HG03520 (cell line): ENCODE data around the gene SRGAP1.

Experiments
- ATAC-seq: cut with Tn5 transposase; IDR thresholded peaks from one replicate; pipeline ENCODE4 v1.9.1; 2021; ENCODE audit warnings: mild to moderate bottlenecking, moderate library complexity; ENCODE audit not compliant: unreplicated experiment

The SRGAP1 gene

DNA sequence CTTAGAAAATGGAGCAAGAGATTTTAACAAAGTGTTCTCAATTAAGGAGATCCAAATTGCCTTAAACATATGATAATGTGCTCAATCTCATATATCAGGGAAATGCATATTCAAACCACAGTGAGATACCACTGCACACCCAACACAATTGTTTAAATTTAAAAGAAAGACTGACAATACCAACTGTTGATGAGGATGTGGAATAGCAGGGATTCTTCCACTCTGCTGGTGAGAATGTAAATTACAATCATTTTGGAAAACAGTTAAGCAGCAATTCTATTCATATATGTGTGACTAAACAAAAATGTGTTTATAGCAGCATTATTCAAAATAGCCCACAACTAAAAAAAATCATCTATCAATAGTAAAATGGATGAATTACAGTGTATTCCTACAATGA lies 233.4 kb downstream of the SRGAP1 start:
- ATAC-seq, result no peak

DNA sequence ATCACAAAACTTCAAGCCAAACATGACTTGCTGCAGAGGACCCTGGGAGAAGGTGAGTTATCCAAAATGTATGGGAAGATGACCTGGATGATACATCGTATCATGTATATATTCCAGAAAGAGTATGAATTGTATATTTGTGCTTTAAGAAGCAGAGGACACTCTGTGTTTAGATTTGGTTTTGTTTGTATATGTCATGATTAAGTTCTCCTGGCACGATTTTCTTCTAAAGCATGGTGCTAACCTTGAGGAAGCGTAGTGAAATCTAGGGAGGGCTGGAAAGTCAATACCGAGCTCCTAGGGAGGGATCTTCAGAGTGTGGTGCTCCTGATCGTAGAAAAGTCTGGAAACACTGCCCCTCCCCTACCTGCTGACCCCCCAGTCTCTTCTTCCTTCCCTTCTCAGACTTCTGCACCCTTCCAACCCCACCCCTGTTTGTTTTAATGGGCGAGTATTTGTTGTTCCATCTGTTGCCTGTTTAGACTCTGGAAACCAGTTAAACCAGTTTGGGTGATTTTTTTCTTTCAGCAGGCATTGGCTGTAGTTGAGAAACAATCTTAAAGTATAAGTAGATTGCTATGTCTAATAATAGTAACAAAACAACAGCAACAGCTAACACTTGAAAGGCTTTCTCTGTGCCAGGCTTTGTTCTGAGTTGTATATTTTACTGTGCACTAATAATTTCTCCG lies 236.0 kb downstream of the SRGAP1 start:
- no peak for ATAC-seq

DNA sequence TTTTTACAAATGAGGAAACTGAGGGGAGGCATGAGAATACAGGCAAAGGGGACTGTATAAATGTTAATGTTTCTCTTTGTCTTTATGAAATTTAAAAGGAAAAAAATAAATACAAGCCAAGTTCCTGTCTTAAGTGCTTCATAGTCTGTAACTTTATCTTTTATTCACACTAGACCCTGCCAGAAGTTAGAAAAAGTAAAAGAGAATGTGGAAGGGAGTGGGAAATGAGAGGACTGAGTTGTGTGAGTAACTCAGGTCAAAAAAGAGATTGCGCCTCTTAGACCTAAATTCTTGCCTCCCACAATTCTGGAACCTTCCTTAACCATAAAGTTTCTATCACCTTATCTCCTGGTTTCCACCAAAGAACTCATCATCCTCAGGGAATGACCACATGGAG lies 236.5 kb downstream of the SRGAP1 start:
- no peak for ATAC-seq

DNA sequence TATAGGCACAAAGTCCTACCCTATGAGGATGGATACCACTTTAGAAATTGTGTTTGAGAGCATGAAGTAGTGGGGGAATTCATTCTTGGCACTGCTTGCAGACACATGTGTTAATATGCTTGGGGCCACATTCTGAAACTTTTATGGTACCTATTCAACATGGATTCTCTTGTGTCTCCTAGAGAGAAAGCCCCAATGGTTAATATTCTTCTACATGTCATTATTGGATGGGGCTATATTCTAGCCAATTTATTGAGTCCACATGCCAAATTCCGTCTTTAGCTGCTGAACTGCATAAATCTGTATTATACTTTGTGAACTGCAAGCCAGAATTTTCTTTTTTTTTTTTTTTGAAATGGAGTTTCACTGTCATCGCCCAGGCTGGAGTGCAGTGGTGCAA lies 237.6 kb downstream of the SRGAP1 start:
- ATAC-seq, result no peak

DNA sequence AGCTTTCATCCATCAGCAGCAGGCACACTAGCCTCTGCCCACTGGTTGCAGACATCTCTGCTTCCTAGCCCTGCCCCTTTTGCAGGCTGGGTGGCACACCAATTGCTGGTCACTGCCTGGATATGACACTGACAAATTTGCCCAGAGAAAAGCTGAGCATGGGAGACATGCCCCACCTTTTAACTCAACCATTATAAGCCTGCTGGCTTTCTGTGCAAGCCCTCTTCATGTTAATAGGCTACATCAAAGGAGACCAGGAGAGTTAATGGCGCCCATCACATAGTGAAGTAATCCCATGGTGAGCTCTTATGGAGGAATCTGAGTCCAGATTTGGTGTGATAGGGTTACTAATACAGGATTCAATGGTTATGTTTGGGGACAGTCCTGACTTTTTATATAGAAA lies 238.4 kb downstream of the SRGAP1 start:
- ATAC-seq, result no peak

DNA sequence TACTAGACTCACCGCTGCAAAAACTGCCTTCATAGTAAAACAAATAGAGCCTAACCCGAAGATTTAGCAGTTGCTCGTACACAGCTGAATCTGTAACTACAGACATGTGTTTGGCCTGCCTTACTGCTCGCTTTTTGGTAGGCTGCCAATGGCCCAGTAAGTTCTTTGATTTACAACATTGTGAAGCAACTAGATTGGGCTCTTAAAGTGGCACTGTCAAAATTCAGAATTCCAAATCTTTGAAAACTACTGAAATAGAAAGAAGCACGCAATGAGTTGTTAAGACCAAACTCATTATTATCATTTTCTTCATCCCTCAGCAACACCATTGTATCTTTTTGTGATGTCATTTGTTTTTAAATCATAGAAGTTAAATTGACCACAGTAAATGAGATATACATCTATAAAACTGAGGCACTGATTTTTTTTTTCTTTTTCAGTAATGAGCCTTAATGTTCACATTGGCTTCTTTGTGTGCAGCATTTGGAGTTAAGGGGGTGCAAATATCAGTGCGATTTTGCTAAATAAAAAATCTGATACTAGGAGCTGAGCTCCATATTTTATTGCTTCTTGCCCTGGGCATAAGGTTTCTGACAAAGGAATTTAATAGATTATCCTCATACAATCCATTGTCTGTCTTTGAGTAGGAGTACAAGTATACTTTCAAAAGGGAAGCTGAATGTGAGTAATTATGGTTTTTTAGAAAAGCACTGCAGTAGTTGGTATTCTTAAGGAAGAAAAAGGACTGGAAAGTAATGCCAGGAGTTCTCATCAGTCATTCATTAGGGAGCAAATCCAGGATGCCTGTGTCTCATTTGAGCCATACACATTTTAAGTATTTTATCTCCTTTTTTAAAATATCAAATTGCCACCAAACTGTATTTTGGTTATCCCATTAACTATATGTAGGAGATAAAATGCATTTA lies 239.0 kb downstream of the SRGAP1 start:
- ATAC-seq, result no peak

DNA sequence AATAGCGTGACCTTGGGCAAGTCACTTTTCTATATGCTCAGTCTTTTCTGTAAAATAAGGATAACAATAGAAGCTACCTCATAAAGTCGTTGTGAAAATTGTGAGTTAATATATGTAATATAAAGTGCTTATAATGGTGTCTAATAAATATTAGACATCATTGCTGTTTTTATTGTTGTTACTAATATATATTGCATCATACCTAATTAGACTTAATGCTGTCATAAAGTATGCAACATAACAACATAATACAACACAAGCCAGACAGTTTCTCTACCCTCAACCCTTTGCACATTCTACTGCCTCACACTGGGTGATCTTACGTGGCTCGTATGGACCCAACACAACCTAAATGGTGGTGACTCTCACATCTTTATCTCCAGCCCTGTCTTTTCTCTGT lies 240.7 kb downstream of the SRGAP1 start:
- no peak for ATAC-seq

DNA sequence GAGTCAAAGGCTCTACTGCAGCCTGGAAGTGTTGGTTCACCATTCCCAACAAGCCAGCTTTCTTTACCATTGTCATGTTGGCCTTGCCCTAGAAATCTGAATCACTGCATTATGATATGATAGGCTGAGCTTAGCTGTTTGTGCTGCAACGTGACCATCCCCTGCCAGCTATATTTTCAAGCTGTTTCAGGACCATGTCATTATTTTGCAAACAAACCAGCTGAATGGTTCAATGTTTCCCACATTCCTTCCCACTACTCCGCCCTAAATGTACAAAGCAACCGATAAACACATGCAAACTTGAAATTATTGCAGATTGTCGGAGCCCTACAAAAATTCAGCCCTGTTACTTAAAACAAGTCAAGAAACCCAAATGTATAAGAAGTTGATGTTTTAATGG lies 241.5 kb downstream of the SRGAP1 start:
- no peak for ATAC-seq

DNA sequence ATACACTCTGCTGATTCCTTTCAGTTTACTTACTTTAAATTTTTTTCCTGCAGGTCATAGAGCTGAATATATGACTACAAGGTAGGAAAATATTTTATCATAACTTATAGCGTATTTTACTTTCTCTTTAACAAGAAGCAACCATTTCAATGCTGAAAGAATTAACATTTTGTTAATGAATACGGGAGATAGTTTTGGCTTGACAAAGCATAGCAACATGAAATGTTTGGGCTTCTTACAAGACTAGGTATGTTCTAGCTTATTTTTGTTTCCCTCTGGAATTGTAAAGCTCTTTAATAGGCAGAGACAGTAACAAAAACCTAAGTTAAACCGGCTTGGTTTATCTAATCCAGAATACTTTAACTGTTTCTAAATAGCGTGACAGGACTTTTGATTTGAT lies 242.4 kb downstream of the SRGAP1 start:
- ATAC-seq, result no peak

DNA sequence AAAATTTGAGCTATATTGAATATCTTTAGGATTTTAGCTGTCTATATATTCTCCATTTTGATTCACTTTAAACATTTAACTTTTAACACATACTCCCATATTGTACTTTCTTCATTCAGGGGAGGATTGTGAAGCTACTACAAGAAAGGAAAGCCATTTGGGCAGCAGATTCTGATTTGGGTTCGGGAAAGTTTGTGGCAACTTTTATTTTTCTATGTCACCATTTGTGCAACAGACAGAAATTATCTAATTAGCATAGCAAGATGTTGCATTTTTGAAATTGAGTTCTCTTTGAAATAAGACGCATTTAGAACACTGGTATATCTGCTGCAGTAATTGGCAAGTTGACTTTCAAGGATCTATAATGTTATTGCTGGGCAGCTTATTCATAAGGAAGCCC lies 243.3 kb downstream of the SRGAP1 start:
- no peak for ATAC-seq

DNA sequence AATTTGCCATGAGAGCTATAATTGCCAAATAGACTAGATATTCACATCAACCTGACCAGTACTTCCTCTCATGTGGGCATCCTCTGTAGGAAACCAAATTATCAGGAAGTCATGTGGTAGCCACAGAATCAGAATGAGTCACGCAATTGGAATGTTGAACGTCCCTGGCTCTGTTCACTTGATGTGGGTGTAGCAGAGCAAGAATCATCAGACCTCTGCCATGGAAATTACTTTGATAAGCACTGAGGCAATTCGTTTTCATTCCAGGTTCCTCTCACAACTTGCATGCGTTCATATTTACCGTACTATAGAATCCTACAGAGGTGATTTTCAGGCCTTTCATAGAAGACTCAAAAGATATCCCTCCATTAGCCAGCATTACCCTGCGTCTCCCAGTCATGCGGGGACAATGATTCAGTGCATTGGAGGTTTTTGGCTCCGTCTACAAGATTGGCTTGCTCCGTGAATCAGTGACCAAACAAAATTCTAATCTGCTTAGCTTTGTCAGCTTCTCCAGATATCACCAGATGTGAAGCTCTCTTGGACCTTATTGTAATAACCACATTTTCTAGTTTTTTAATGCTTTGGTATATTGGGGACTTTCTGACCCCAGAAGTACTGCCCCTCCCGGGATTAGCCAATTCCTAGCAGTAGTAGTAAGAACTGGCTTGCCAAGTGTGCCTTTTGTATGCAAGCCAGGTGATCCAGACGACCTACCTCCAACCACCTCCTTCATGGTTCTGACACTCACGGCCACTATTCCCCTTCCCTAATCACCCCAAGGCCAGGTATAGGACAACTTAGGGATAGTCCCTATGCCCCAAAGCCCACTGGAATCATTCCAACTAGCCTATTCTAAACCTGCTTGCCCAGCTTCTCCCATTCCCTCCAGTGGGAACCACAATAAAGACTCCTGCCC lies 244.2 kb downstream of the SRGAP1 start:
- no peak for ATAC-seq

DNA sequence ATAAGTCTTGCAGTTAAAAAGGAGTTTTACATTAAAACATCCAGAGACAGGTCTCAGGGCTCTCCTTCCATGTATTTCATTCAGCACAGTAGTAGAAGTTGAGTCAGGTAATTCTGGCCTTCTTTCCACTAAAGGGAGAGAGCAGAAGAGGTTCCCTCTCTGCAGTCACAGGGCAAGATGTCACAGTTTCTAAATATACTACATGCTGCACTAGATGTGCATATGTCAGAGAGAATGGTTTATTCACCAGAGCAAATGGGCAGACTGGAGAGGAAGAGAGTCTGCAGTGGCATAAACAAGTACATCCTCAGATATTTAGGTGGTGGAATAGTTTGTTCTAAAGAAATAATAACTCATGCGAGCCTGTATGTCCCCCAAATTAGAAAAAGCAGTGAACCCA lies 245.5 kb downstream of the SRGAP1 start:
- ATAC-seq, result no peak

DNA sequence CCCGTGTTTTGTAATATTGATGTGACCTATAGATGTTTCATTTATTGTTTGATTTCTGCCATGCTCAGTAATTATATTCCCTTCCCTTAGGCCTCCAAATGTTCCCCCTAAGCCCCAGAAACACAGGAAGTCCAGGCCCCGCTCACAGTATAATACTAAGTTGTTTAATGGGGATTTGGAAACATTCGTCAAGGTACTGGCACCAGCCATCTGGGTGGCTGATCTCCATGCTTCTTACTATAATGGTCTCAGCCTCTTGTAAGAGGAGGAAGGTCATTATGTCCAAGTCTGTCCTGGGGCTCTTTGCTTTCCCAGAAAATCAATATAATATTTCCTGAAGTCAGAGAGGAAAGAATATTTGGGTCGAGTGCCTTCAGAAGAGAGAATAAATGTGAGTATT lies 246.7 kb downstream of the SRGAP1 start:
- ATAC-seq, result no peak

DNA sequence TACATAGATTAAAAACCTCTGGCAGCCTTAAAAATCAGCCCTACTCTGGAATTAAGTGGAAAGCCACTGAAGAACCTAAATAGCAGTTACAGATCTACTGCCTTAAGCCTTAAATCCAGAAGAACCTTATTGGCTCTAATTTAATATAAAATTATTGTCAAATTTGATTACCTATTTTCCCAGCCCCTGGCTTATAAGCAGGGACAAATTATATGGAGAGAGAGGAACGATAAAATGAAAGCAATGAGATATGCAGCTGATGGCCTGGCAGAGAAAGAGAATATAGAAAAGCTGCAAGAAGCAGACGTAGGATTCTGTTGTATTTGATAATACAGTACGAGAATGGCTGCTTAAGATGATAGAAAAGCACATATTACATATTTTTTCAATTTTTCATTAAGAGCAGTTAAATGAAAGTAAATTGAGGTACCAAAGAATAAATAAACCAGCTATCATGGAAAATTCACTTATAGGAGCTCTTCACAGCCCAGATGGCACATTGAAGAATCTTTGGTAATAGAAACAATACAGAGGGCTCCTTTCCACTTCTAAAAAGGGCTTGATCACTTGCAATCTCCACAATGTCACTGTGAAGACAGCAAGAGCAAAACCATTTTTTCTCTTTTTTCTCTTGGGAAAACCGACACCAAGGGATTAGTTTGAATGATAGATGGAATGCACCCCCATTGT lies 248.2 kb downstream of the SRGAP1 start:
- ATAC-seq, result no peak

DNA sequence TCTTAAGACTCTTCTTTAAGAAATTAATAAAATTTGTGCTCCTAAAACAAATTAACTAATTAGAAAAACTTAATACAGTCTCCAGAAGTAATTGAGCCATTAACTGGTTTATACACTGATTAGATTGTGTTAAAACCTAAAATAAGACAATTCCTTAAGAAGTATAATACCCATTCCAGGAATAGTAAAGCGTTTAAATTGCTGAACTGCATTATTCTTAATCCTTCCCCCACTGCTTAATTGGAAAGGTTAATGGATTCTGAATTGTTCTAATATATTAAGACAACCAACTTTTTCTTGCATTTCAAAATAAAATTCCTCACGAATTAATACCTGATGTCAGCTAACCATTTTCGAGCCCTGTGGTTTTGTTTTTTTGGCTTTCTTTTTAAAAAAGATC lies 249.2 kb downstream of the SRGAP1 start:
- no peak for ATAC-seq

DNA sequence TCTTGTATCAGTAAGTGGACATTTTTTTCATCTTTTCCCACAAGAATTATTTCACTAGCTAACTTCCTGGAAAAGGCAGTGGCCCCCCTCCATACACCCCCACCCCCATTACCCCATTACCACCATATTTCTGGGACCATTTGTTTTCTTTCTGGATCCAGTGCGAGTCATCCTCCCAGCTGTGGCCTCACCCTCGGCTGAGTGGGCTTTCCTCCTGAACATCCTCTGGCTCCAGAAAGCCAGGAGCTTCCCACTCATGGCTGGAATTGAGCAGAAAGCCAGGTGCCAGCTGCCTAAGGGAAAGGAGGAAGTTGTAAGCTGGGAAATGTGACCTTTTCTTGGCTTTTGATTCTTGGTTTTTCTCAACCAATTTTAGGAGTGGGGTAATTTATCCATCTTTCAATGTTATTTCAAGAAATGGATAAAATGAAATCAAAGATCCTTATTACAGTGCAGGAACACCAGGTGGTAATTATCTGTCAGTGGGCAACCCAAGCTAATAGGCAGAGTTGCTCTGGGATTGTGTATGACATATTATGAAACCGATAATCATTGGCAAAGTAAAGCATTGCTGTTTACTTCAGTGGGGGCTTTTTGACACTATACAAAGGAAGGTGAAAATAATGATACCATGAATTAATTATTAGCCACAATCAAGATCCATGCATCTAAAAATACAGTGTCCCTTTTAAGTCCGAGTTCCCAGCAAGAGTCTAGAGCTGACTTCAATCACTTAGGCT lies 253.0 kb downstream of the SRGAP1 start:
- no peak for ATAC-seq

DNA sequence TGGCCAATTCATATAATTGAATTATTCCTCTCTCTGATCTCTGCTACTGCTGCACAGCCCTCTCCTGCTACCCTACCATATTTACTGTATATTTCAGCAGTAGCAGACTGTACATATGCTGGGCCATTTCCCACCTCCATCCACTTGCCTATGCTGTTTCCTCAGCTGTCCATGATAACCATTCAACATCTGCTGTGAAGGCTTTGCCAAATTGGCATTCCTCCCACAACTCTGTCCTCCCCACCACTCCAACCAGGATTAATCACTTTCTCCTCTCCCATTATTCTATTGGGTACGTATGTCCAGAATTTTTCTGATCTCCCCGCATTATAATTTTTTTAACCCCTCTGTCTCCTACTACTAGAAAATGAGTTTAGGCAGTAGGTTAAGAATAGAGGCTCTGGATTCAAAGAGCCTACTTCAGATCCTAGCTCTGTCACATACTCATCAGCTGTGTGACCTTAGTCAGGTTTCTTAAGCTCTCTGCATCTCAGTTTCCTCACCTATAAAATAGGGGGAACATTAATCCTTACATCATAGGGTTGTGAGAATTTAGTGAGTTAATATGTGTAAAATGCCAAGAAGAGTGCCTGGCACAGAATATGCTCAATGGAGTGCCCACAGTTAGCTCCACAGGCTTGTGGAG lies 254.3 kb downstream of the SRGAP1 start:
- ATAC-seq, result no peak

DNA sequence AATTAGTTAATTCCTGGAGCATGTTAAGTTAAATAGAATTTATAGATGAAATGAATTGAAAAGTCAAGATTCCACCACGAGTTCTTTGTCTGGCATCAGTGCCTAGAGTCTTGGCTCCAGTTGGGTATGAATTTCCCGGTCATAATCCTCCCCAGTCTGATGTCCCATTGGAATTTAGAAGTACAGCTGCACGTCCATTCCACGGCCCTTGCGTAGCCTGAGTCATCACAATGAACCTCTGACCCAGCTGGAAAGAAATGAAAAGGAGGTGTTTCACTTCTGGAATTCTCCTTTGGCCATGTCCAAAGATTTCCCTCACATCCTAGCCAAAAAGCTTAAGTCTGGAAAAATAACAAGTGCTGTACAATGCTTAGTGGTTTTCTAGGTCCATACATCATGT lies 254.9 kb downstream of the SRGAP1 start:
- ATAC-seq, result no peak

DNA sequence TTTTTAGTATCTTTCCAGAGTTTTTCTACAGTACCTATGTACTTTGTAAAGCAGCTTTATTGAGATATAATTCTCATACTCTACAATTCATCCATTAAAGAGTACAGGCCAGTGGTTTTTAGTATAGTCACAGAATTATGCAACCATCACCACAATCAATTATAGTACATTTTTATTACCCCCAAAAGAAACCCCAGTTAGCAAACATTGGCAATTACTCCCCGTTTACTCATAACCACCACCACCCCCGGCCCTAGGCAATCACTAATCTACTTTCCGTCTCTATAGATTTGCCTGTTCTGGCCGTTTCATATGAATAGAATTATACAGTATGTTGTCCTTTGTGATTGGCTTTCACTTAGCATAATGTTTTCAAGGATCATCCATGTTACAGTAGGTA lies 257.8 kb downstream of the SRGAP1 start:
- no peak for ATAC-seq
